GM10248 (cell line): Measurements from ENCODE around the gene PMEPA1.

ENCODE experiments used
- CTCF ChIA-PET: fragments of 300-600 bp; sonication (Branson Sonifier 250); formaldehyde crosslinking; extraction: SDS; loops from one replicate; lab custom pipeline; 2021; ENCODE audit warnings: antibody characterized with exemption; lab: Yijun Ruan, JAX
- POLR2A ChIA-PET: fragments of 350-650 bp; sonication (Branson Sonifier 250); formaldehyde crosslinking; extraction: SDS; loops from one replicate; lab custom pipeline; 2020; ENCODE audit warnings: antibody characterized with exemption; lab: Yijun Ruan, JAX
- DNase-seq: peaks from one replicate; pipeline ENCODE4 v3.0.0; 2012; ENCODE audit errors: extremely low spot score
- TF ChIP-seq, protein P1 (sequence below): IDR thresholded peaks from 2 replicates; pipeline ENCODE4 v1.5.1; 2012; ENCODE audit warnings: mild to moderate bottlenecking, low read depth; ENCODE audit errors: extremely low read depth, missing control alignments, control extremely low read depth

Gene PMEPA1

GRCh38 chr20:57672164-57672563 is 37.7 kb downstream of the PMEPA1 start:
- ChIA-PET POLR2A (no interaction called here), CTCF (no interaction called here)
- DNase-seq: no peak
- TF ChIP-seq, protein P1, sequence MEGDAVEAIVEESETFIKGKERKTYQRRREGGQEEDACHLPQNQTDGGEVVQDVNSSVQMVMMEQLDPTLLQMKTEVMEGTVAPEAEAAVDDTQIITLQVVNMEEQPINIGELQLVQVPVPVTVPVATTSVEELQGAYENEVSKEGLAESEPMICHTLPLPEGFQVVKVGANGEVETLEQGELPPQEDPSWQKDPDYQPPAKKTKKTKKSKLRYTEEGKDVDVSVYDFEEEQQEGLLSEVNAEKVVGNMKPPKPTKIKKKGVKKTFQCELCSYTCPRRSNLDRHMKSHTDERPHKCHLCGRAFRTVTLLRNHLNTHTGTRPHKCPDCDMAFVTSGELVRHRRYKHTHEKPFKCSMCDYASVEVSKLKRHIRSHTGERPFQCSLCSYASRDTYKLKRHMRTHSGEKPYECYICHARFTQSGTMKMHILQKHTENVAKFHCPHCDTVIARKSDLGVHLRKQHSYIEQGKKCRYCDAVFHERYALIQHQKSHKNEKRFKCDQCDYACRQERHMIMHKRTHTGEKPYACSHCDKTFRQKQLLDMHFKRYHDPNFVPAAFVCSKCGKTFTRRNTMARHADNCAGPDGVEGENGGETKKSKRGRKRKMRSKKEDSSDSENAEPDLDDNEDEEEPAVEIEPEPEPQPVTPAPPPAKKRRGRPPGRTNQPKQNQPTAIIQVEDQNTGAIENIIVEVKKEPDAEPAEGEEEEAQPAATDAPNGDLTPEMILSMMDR: no peak

DNA sequence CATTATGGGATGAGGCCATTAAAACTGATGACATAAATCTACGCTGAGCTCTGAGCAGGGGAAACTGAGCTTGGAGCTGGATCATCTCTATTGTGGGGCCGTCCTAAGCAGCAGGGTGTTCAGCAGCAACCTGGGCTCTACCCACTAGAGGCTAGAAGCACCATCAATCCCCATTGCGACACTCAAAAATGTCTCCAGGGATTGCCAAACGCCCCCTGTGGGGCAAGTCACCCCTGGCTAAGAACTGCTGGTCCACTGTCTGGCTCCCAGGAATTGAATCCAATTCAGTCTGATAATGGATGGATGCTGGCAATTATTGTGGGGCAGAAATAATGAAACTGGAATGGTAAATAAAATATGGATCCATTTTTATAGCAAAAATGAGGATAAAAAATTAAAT is 38.2 kb downstream of the PMEPA1 start:
- CTCF ChIA-PET: no interaction called here
- POLR2A ChIA-PET: no interaction called here
- TF ChIP-seq, protein P1: no peak
- DNase-seq: no peak

DNA sequence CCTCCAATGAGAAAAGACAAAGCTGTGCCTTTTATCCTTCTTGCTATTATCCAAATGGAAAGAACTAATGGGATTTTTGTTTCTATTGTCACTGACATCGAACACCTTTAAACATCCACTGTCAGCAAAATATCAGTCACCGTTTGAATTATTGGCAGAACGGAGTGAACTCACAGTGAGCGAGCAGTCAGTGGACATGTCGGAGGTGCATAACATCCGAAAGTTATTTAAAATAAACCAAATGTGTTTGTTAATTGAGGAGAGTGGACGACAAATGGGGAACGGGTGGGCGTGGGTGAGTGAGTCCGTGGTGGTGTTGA is 38.8 kb downstream of the PMEPA1 start:
- POLR2A ChIA-PET: no interaction called here
- TF ChIP-seq, protein P1: no peak
- CTCF ChIA-PET: no interaction called here
- DNase-seq: no peak

GRCh38 chr20:57670288-57671071 is 39.3 kb downstream of the PMEPA1 start:
- POLR2A ChIA-PET: no interaction called here
- CTCF ChIA-PET: no interaction called here
- TF ChIP-seq, protein P1: no peak
- DNase-seq: no peak

DNA sequence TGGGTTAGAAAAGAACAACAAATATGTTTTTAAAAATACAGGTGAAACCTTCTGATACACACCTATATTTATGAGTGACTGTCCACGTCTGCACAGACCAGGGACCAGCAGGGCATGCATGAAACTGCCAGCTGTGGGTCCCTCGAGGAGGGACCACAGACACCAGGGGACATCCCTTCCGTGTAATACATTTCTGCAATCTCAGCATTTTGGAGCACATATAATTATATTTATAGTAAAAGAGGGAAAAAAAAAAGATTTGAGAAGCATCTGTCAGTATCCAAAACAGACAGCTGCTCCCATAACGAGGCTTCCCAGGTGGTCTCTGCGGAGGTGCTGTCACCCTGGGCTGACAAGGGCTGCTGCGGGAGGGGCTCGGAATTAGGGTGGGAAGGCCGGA is 40.2 kb downstream of the PMEPA1 start:
- CTCF ChIA-PET: interaction anchor here (1.0 kb wide), 1 partner anchor 13 kb away, joined by 3 read pairs; no protein-coding TSS in a partner anchor

DNA sequence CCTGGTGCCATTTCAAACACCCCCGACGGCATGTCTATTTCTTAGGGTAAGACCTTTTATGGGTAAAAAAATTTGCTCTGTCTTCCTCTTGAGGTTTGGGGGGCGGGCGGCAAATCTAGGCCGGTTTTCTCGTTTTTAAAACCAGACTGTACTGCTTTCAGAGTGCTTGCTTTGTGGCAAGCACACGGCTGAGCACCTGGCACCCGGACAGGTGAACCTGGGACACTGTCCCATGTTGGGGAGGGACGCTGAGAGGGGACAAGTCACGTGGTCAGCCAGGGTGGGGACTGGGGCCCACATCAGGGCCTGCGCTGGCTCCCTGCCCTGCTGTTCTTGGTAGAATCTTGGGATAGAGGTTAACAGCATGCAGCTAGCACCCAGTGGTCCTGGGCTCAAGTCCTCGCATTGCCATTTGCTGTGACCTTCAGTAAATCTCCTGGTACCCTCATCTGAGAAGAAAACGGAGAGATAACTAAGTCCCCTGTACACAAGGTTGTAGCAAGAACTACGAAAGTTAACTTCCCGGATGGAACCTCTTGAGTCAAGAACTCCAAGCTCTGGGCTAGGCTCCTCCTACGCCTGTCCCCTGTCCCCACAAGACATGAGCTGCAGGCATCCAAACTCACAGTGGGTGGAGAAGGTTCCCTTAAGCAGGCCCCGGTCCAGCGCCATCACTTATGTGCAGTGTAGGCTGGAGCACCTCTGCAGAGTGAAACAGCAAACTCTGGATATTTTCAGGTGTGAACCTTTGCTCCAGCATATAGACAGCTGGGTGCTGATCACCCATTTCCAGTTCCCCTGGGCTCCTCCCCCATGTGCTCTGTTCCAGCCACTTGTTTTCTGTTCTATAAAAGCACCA is 41.7 kb downstream of the PMEPA1 start:
- POLR2A ChIA-PET: no interaction called here
- CTCF ChIA-PET: interaction anchor here (1.8 kb wide), 1 partner anchor 14 kb away, joined by 5 read pairs; no protein-coding TSS in a partner anchor
- DNase-seq: no peak
- TF ChIP-seq, protein P1: no peak

More for the DNA sequence above, 40.2 kb downstream of the PMEPA1 start:
- TF ChIP-seq, protein P1: no peak
- no peak for DNase-seq
- POLR2A ChIA-PET: no interaction called here
